NOMO-1 (cell line): ENCODE measurements around the gene GJB5.
"Not testable (repeated sequence)": the region's sequence is repeated elsewhere in the genome, so short reads cannot be mapped to it uniquely, and the experiment has no call there.

ENCODE experiments used
- DNase-seq, 2 experiments: peaks; one replicate each; lab custom pipeline; 2025; ENCODE audit not compliant: unreplicated experiment in 2 of 2; lab: John Stamatoyannopoulos, UW

Gene GJB5

DNA sequence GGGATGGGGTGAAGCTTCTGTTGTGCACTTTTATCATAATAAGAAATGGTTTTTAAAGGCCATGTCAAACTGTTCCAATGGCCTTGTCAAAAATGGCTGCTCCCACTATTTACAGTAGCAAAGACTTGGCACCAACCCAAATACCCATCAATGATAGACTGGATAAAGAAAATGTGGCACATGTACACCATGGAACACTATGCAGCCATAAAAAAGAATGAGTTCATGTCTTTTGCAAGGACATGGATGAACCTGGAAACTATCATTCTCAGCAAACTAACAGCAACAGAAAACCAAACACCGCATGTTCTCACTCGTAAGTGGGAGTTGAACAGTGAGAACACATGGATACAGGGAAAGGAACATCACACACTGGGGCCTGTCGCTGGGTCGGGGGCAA, 18.3 kb downstream of the GJB5 start:
- not testable (repeated sequence) for DNase-seq

DNA sequence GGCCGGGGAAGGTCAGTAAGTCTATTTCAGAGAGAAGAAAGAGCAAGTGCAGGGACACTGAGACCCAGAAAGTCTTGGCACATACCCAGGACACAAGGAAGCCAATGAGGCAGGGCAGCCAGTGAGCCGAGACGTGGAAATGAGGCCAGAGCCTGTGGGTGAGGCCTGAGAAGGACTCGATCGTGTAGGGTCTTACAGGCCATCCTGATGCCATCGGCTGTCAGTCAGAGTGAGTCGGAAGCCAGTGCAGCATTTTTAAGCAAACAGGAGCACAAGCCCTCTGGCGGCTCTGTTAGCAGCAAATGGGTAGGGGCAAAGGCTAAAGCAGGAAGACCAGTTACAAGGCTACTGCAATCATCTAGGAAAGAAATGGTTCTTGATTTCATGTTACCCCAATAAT, 20.1 kb downstream of the GJB5 start:
- no peak for DNase-seq

DNA sequence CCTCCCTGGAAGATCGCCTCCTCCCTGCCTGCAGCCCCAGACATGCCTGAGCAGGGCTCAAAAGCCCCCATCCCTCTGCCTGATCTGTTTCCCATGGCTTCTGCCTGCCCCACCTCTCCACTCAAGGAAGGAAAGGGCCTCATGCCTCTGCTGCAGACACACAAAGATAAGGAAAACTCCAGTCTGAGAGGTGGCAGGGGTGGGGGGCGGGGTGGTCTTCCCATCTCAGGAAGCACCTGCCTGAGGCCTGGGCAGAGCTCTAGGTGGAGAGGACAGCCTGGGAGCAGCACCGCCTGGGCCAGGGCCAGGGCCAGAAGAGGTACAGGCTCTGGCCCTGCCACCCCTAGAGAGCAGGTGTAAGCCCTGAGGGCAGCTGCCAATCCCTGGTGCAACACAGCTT, 22.1 kb downstream of the GJB5 start:
- DNase-seq: no peak

DNA sequence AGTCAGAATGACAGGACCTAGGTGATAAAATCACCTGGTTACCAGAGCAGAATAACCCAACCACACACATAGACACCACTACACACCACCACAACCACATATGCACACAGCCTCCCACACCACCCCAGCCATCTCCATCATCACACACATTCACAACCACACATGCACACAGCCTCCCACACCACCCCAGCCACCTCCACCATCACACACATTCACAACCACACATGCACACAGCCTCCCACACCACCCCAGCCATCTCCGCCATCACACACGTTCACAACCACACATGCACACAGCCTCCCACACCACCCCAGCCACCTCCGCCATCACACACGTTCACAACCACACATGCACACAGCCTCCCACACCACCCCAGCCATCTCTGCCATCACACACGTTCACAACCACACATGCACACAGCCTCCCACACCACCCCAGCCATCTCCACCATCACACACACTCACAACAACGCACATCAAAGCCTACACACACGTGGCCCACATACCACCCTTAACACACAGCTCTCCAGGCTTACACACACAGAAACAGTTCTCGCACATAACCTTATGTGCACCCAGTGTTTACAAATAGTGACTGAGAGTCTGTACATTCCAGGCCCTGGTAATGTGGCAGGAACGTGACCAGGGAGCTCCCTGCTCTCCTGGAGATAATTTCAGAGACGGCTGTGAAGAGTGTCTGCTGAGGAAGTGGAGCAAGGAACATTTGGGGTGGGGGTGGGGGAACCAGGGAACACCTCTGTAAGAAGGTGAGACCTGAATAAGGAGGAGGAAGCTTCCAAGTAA, 22.9 kb downstream of the GJB5 start:
- no peak for DNase-seq

DNA sequence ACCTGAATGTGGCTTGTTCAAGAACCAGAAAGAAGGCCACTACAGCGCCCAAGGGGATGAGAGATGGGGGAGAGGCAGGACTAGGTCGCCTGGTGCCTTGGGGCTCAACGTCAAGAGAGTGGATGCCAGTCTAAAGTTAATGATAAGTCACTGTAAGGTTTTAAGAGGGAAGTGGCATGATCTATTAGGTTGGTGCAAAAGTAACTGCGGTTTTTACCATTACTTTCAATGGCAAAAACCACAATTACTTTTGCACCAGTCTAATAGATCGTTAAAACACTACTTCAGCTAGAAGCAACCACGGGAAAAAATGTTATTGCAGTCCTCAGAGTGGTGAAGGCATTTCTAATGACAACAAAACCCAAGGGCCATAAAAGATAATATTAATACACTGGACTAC, 23.5 kb downstream of the GJB5 start:
- DNase-seq: no peak

DNA sequence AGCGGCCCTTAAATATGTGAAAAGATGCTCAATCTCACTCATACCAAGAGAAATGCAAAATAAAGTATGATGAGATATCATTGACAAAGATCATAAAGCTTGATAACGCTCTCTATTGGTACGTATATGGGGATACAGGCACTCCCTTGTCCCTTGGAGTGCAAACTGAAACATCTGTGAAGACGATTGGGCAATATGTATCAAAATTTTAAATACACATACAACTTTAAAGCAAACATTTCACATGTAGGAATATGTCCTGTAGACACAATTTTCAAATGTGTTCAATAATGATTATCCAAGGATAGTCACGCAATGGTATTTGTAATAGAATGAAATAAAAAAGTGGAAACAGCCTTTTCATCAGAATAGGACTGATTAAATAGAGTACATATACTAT, 24.2 kb downstream of the GJB5 start:
- DNase-seq: no peak

DNA sequence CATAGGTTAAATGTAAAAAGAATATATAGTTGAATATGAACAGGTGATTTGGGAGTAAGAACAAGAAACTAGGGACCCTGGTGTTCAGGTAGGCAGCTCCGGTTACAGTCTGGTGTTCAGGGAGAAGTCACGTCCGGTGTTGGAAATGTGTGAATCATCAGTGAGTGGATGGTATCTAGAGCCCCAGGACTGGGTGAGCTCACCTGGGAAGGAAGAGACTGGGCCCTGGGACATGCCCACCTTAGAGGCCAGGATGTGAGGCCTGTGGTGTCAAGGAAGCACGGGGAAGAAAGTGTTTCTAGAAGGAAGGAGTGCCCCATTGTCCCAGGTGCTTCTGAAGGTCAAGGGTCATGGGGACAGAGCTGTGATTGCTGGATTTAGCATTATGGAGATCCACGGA, 24.7 kb downstream of the GJB5 start:
- DNase-seq: no peak

DNA sequence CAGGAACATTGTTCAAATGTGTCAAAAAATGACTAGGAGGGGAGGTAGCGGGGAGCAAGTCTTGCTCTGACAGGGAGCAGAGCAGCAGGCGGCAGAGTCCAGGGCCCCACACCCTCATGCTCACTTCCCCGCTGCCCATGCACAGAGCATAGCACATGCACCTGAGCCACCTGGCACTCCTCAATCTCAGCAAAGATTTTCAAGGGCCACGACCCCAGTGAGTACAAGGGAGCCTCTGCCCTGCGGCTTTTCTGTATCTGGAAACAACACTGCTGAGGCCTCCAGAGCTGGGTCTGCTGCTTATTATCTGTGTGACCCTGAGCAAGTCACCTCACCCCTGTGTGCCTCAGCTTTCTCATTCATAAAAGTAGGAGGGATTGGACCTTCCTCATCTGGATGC, 25.1 kb downstream of the GJB5 start:
- no peak for DNase-seq

DNA sequence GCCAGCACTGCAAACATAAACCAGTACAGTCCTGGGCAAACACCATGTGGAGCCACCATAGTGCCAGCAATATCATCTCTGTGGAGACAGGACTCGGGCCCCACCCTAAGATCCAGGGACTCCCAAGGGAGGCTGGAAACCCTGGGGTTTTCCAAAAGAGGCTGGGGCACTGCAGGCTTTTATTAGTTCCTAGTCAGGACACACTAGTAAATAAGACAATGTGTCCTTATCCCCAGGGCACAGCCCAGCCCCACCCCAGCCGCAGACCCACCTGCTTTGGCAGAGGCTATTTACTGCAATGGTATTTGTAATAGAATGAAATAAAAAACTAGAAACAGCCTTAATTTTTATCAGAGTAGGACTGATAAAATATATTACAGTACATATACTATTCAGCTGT, 25.7 kb downstream of the GJB5 start:
- DNase-seq: no peak

DNA sequence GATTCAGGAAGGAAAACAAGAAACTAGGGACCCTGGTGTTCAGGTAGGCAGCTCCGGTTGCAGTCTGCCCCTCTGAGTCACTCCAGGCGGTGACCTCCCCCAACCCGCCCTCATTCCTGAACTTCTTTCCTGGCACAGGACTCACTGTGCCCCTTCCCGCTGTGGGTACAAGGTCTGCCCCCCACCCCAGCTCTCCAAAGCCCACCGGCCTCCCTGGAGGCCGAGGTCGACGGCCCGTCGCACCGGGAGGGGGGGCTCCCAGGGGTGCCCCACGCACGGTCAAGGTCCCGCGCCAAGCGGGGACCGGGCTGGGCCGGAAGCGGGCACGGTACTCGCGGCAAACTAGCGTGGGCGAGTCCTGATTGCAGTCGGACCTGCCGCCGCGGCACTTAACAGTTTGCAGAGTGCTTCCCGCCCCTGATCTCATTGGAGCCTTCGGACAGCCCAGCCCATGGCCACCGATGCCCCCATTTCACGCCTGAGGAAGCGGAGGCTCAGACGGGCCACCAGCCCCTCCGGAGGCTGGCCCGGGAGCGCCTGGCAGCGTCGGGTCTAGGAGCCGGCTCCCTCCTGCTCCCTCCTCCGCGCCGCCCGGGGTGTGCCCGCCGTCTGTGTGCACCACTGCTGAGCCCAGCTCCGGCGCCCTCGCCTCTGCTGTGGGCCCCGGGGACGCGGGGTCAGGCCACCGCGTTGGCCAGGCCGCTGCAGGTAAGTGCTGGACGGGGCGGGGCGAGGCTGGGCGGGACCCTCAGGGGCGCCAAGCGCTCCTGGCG, 26.4 kb downstream of the GJB5 start, which contains the start of gene GJB3:
GJB3 (plus strand) TSS at position 144 of the 773 bp plus-strand sequence. CDS start 3,549 bp downstream, outside the sequence.
- no peak for DNase-seq

DNA sequence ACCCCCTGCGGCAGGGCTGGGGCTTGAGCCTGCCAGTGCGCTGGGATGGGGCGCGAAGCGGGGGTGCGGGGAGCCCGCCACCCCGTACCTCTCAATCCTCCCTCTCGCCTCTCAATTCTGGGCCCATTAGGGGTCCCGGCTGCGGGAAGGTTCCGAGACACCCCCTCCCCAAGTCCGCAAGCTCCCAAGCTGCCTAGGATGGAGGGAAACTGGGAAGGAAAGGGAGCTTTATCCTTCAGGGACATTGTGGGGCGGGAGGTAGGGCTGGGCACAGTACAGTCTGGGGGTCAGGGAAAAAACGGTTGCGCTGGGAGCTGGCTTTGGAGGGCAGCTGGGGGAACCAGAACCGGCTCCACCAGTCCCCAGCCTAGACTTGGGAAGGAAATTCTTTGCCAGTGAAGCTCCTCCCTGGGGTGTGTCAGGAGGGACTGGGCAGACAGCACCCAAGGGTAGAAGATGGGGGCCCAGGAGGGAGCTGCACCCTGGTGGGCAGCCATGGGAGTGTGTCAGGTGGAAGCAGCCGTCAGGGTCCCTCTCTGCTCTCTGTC, 27.1 kb downstream of the GJB5 start:
- DNase-seq: no peak

DNA sequence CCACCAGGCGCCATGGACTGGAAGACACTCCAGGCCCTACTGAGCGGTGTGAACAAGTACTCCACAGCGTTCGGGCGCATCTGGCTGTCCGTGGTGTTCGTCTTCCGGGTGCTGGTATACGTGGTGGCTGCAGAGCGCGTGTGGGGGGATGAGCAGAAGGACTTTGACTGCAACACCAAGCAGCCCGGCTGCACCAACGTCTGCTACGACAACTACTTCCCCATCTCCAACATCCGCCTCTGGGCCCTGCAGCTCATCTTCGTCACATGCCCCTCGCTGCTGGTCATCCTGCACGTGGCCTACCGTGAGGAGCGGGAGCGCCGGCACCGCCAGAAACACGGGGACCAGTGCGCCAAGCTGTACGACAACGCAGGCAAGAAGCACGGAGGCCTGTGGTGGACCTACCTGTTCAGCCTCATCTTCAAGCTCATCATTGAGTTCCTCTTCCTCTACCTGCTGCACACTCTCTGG, 29.9 kb downstream of the GJB5 start:
- DNase-seq: peak; percentile 49 to 57

DNA sequence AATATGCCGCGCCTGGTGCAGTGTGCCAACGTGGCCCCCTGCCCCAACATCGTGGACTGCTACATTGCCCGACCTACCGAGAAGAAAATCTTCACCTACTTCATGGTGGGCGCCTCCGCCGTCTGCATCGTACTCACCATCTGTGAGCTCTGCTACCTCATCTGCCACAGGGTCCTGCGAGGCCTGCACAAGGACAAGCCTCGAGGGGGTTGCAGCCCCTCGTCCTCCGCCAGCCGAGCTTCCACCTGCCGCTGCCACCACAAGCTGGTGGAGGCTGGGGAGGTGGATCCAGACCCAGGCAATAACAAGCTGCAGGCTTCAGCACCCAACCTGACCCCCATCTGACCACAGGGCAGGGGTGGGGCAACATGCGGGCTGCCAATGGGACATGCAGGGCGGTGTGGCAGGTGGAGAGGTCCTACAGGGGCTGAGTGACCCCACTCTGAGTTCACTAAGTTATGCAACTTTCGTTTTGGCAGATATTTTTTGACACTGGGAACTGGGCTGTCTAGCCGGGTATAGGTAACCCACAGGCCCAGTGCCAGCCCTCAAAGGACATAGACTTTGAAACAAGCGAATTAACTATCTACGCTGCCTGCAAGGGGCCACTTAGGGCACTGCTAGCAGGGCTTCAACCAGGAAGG, 30.5 kb downstream of the GJB5 start:
- no peak for DNase-seq

DNA sequence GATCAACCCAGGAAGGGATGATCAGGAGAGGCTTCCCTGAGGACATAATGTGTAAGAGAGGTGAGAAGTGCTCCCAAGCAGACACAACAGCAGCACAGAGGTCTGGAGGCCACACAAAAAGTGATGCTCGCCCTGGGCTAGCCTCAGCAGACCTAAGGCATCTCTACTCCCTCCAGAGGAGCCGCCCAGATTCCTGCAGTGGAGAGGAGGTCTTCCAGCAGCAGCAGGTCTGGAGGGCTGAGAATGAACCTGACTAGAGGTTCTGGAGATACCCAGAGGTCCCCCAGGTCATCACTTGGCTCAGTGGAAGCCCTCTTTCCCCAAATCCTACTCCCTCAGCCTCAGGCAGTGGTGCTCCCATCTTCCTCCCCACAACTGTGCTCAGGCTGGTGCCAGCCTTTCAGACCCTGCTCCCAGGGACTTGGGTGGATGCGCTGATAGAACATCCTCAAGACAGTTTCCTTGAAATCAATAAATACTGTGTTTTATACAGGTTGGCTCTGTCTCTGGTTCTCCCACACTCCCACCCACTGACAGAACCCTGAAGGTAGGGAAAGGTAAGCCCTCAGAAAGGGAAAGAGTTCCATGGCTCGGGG, 31.1 kb downstream of the GJB5 start:
- no peak for DNase-seq

DNA sequence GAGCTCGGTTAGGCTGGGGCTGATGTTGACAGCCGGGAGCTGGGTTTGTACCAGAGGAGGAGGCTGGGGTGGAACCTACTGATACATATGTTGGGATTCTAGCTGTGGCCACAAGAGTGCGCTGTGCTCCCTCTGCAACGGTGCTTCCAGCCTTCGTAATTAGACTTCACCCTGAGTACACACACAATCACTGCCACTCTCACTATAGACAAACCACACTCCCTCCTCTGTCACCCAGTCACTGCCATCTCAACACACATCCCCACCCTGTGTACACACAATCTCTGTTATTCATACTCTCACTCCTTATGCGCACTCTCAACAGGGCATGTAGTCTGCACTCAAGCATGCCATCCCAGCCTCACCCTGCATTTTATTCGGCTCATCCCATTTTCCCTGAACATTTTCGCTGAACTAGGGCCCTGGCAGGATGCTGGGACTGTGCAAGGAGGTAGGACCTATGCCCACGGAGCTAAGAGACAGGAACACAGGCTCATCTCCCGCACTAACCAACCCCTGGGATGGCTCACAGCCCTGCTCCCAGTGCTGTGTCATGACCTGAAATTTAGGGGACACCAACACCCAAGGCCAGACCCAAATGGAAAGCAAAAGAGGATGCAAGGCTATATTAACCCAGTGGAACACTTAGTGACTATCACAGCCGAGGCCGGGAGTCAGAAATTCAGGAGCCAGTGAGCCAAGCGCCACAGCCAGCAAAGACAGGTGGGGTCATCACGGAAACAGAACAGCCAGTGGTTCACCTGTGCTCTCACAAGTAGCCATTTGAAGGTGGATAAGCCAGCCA, 31.9 kb downstream of the GJB5 start:
- DNase-seq: peak; percentile 41 to 73

DNA sequence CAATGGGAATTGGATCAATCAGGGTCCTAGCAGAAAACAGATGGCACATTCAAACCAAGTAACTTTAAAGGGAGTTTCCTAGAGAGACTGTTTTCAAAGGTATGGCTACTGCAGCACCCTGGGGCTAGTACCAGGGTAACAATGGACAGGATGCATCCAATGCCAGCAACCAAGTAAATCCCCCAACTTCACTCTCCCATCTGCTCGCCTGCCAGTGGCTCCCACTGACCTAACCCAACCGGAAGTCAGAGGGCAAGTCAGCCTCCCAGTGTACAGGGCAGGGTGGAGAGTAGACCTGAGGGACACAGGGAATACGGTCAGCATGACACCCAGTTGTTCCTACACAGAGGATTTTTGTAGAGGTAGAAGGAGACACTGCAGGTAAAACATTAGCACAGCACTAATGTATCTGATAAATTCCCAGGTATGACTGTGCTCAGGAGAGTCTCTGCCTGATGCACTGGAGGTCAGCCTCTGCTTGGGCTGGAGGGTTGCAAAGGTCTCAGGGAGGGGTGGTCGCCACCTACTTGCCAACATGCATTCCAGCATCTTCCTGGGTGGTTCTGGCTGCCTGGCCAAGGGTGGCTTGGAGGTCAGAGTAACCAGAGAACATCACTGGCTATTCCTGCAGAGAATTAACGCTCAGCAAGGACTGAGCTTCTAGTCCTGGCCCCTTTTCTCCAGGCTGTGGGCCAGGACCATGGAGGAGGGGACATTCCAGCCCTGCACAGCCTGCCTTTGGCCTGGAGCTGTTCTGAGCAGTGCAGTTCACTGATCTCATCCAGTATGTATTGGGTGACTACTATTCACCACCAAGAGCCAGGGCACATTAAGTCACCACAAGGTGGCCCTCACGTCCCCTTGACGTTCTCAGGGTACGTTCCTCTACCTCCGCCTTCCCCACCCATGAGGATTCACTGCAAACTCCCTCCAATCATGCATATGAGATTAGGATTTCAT, 32.9 kb downstream of the GJB5 start:
- DNase-seq: no peak

DNA sequence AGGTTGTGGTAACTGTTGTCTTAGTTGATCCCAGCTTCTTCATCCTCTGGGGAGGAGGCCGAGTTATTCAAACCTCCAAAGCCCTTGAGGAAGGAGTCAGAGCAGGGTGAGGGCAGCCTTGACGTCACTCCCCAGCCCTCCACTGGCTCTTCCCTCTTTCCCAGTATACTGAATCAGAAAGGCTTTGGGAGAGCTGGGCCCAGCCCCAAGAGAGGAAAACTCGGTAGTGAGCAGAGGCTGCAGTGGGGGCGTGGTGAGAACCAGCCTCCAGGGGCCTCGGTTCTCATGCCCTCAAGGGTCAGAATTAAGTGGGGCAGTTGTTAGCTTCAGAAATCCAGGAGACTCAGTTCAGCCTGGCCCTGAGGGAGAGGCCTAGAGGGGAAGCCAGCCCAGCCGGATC, 36.1 kb downstream of the GJB5 start:
- DNase-seq: no peak

DNA sequence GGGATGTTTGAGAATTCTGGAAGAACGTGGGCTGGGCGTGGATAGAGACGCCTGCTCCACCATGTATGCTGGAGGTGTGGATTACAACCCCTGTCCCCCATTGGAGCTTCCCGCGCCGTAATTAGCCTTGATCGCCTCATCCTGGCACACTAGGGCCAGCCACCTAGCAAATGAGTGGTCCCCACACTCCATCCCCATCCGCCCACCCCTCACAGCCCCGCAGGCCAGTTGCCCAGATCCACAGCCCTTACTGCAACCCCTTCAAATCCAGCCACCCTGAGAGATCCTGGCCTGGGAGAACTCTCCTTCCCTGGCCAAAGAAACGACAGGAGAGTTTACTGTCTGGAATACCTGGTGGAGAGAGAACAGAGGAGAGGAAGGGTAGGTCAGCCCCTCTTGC, 37.6 kb downstream of the GJB5 start:
- no peak for DNase-seq
